ENCODE data around the gene GPR22. TPM values are rescaled to one million over a fixed set of nuclear protein-coding genes. Genes with fewer than 3 reads are reported as not detected.
A peak's percentile ranks its signal among the peaks of the same experiment; 100 is the strongest.

Gene GPR22
- polyA plus RNA-seq, 4 donors, result 0.07 to 0.27 (median 0.16) TPM; not detected in 1

GRCh38 chr7:107492875-107493274, 23.0 kb downstream of the GPR22 start:
- Histone ChIP-seq H3K4me3 (ENCODE audit: low read depth in 1 of 3, low read length in 3 of 3) (no peak overlapping the region), H3K27ac (ENCODE audit: low read depth in 1 of 3, low read length in 2 of 3) (no peak overlapping the region), H3K4me1 (ENCODE audit: control insufficient read depth in 3 of 3, insufficient read depth in 2 of 3, low read depth in 1 of 3, low read length in 2 of 3) (no peaks in the 10 kb centered on the region), H3K9me3 (ENCODE audit: control insufficient read depth in 2 of 2, insufficient read depth in 1 of 2, low read depth in 1 of 2, low read length in 1 of 2) (peaks cover 0 to 5% of the 10 kb centered on the region in 2 donors), H3K27me3 (ENCODE audit: control insufficient read depth in 3 of 3, insufficient read depth in 3 of 3, low read length in 3 of 3) (no peaks in the 10 kb centered on the region), H3K36me3 (ENCODE audit: control insufficient read depth in 3 of 3, insufficient read depth in 2 of 3, low read depth in 1 of 3, low read length in 3 of 3) (peaks cover 0 to 5% (median 0%) of the 10 kb centered on the region in 3 donors)
- FAIRE-seq (no peak), DNase-seq (no peak)
- 93 to 100% (median 96%) methylated on average over 2 of the region's 2 CpGs for WGBS, 3 donors

- H3K27ac ChIP-seq (ENCODE audit: low read depth in 1 of 3, low read length in 2 of 3), result no peak overlapping the region
- FAIRE-seq (no peak), DNase-seq (peak in 1 of 2 donors; percentile 4)
- H3K4me3 ChIP-seq (ENCODE audit: low read depth in 1 of 3, low read length in 3 of 3), result no peak overlapping the region
- H3K27me3 ChIP-seq (ENCODE audit: control insufficient read depth in 3 of 3, insufficient read depth in 3 of 3, low read length in 3 of 3), result no peaks in the 10 kb centered on the region
- peaks cover 0 to 2% (median 0%) of the 10 kb centered on the region in 3 donors for H3K36me3 ChIP-seq (ENCODE audit: control insufficient read depth in 3 of 3, insufficient read depth in 2 of 3, low read depth in 1 of 3, low read length in 3 of 3)
- no peaks in the 10 kb centered on the region for H3K4me1 ChIP-seq (ENCODE audit: control insufficient read depth in 3 of 3, insufficient read depth in 2 of 3, low read depth in 1 of 3, low read length in 2 of 3)
- 73 to 88% (median 85%) methylated on average over 3 of the region's 3 CpGs for WGBS, 3 donors
- peaks cover 0 to 5% of the 10 kb centered on the region in 2 donors for H3K9me3 ChIP-seq (ENCODE audit: control insufficient read depth in 2 of 2, insufficient read depth in 1 of 2, low read depth in 1 of 2, low read length in 1 of 2)
Measured at GRCh38 chr7:107494315-107494751, 24.5 kb downstream of the GPR22 start.

GRCh38 chr7:107494884-107495283, 25.0 kb downstream of the GPR22 start:
- H3K4me1 ChIP-seq (ENCODE audit: control insufficient read depth in 3 of 3, insufficient read depth in 2 of 3, low read depth in 1 of 3, low read length in 2 of 3), result no peaks in the 10 kb centered on the region
- no peak overlapping the region for H3K27ac ChIP-seq (ENCODE audit: low read depth in 1 of 3, low read length in 2 of 3)
- 85 to 94% (median 93%) methylated on average over 6 of the region's 6 CpGs for WGBS, 3 donors
- peaks cover 0 to 5% of the 10 kb centered on the region in 2 donors for H3K9me3 ChIP-seq (ENCODE audit: control insufficient read depth in 2 of 2, insufficient read depth in 1 of 2, low read depth in 1 of 2, low read length in 1 of 2)
- H3K4me3 ChIP-seq (ENCODE audit: low read depth in 1 of 3, low read length in 3 of 3), result no peak overlapping the region
- H3K36me3 ChIP-seq (ENCODE audit: control insufficient read depth in 3 of 3, insufficient read depth in 2 of 3, low read depth in 1 of 3, low read length in 3 of 3), result peaks cover 0 to 2% (median 0%) of the 10 kb centered on the region in 3 donors
- no peaks in the 10 kb centered on the region for H3K27me3 ChIP-seq (ENCODE audit: control insufficient read depth in 3 of 3, insufficient read depth in 3 of 3, low read length in 3 of 3)
- no peak for DNase-seq
- no peak for FAIRE-seq

- Histone ChIP-seq H3K4me1 (ENCODE audit: control insufficient read depth in 3 of 3, insufficient read depth in 2 of 3, low read depth in 1 of 3, low read length in 2 of 3) (no peaks in the 10 kb centered on the region), H3K36me3 (ENCODE audit: control insufficient read depth in 3 of 3, insufficient read depth in 2 of 3, low read depth in 1 of 3, low read length in 3 of 3) (peaks cover 0 to 2% (median 0%) of the 10 kb centered on the region in 3 donors), H3K27ac (ENCODE audit: low read depth in 1 of 3, low read length in 2 of 3) (no peak overlapping the region), H3K27me3 (ENCODE audit: control insufficient read depth in 3 of 3, insufficient read depth in 3 of 3, low read length in 3 of 3) (no peaks in the 10 kb centered on the region), H3K9me3 (ENCODE audit: control insufficient read depth in 2 of 2, insufficient read depth in 1 of 2, low read depth in 1 of 2, low read length in 1 of 2) (peaks cover 0 to 5% of the 10 kb centered on the region in 2 donors), H3K4me3 (ENCODE audit: low read depth in 1 of 3, low read length in 3 of 3) (no peak overlapping the region)
- FAIRE-seq, result no peak
- no peak for DNase-seq
Measured at GRCh38 chr7:107495516-107495915, 25.7 kb downstream of the GPR22 start.

GRCh38 chr7:107499731-107500130, 29.9 kb downstream of the GPR22 start:
- FAIRE-seq (no peak), DNase-seq (no peak)
- Histone ChIP-seq H3K4me3 (ENCODE audit: low read depth in 1 of 3, low read length in 3 of 3) (no peak overlapping the region), H3K27me3 (ENCODE audit: control insufficient read depth in 3 of 3, insufficient read depth in 3 of 3, low read length in 3 of 3) (no peaks in the 10 kb centered on the region), H3K36me3 (ENCODE audit: control insufficient read depth in 3 of 3, insufficient read depth in 2 of 3, low read depth in 1 of 3, low read length in 3 of 3) (peaks cover 0 to 2% (median 0%) of the 10 kb centered on the region in 3 donors), H3K9me3 (ENCODE audit: control insufficient read depth in 2 of 2, insufficient read depth in 1 of 2, low read depth in 1 of 2, low read length in 1 of 2) (peaks cover 0 to 5% of the 10 kb centered on the region in 2 donors), H3K27ac (ENCODE audit: low read depth in 1 of 3, low read length in 2 of 3) (no peak overlapping the region), H3K4me1 (ENCODE audit: control insufficient read depth in 3 of 3, insufficient read depth in 2 of 3, low read depth in 1 of 3, low read length in 2 of 3) (no peaks in the 10 kb centered on the region)
- 91 to 97% (median 92%) methylated on average over 4 of the region's 4 CpGs for WGBS, 3 donors

- H3K4me3 ChIP-seq (ENCODE audit: low read depth in 1 of 3, low read length in 3 of 3), result no peak overlapping the region
- peaks cover 0 to 8% (median 2%) of the 10 kb centered on the region in 3 donors for H3K4me1 ChIP-seq (ENCODE audit: control insufficient read depth in 3 of 3, insufficient read depth in 2 of 3, low read depth in 1 of 3, low read length in 2 of 3)
- H3K9me3 ChIP-seq (ENCODE audit: control insufficient read depth in 2 of 2, insufficient read depth in 1 of 2, low read depth in 1 of 2, low read length in 1 of 2), result peaks cover 0 to 4% of the 10 kb centered on the region in 2 donors
- FAIRE-seq (no peak), DNase-seq (peak; percentile 6 to 20)
- no peaks in the 10 kb centered on the region for H3K27me3 ChIP-seq (ENCODE audit: control insufficient read depth in 3 of 3, insufficient read depth in 3 of 3, low read length in 3 of 3)
- peaks cover 0 to 11% (median 2%) of the 10 kb centered on the region in 3 donors for H3K36me3 ChIP-seq (ENCODE audit: control insufficient read depth in 3 of 3, insufficient read depth in 2 of 3, low read depth in 1 of 3, low read length in 3 of 3)
- 83 to 97% (median 85%) methylated on average over 1 of the region's 1 CpG for WGBS, 3 donors
- H3K27ac ChIP-seq (ENCODE audit: low read depth in 1 of 3, low read length in 2 of 3), result no peak overlapping the region
Measured at GRCh38 chr7:107501593-107501992, 31.7 kb downstream of the GPR22 start.

- H3K9me3 ChIP-seq (ENCODE audit: control insufficient read depth in 2 of 2, insufficient read depth in 1 of 2, low read depth in 1 of 2, low read length in 1 of 2), result no peaks in the 10 kb centered on the region
- no peak overlapping the region for H3K27ac ChIP-seq (ENCODE audit: low read depth in 1 of 3, low read length in 2 of 3)
- 65 to 74% (median 73%) methylated on average over 3 of the region's 3 CpGs for WGBS, 3 donors
- FAIRE-seq (no peak), DNase-seq (no peak)
- peaks cover 0 to 9% (median 2%) of the 10 kb centered on the region in 3 donors for H3K36me3 ChIP-seq (ENCODE audit: control insufficient read depth in 3 of 3, insufficient read depth in 2 of 3, low read depth in 1 of 3, low read length in 3 of 3)
- peaks cover 0 to 11% (median 5%) of the 10 kb centered on the region in 3 donors for H3K4me1 ChIP-seq (ENCODE audit: control insufficient read depth in 3 of 3, insufficient read depth in 2 of 3, low read depth in 1 of 3, low read length in 2 of 3)
- H3K4me3 ChIP-seq (ENCODE audit: low read depth in 1 of 3, low read length in 3 of 3), result no peak overlapping the region
- no peaks in the 10 kb centered on the region for H3K27me3 ChIP-seq (ENCODE audit: control insufficient read depth in 3 of 3, insufficient read depth in 3 of 3, low read length in 3 of 3)
Measured at GRCh38 chr7:107502154-107502553, 32.3 kb downstream of the GPR22 start.

- Histone ChIP-seq H3K27me3 (ENCODE audit: control insufficient read depth in 3 of 3, insufficient read depth in 3 of 3, low read length in 3 of 3) (no peaks in the 10 kb centered on the region), H3K4me1 (ENCODE audit: control insufficient read depth in 3 of 3, insufficient read depth in 2 of 3, low read depth in 1 of 3, low read length in 2 of 3) (peaks cover 0 to 11% (median 5%) of the 10 kb centered on the region in 3 donors), H3K36me3 (ENCODE audit: control insufficient read depth in 3 of 3, insufficient read depth in 2 of 3, low read depth in 1 of 3, low read length in 3 of 3) (peaks cover 0 to 9% (median 2%) of the 10 kb centered on the region in 3 donors), H3K9me3 (ENCODE audit: control insufficient read depth in 2 of 2, insufficient read depth in 1 of 2, low read depth in 1 of 2, low read length in 1 of 2) (no peaks in the 10 kb centered on the region), H3K4me3 (ENCODE audit: low read depth in 1 of 3, low read length in 3 of 3) (no peak overlapping the region), H3K27ac (ENCODE audit: low read depth in 1 of 3, low read length in 2 of 3) (no peak overlapping the region)
- DNase-seq, result no peak
- no peak for FAIRE-seq
- 86 to 97% (median 92%) methylated on average over 2 of the region's 2 CpGs for WGBS, 3 donors
Measured at GRCh38 chr7:107502797-107503196, 32.9 kb downstream of the GPR22 start.

- H3K27ac ChIP-seq (ENCODE audit: low read depth in 1 of 3, low read length in 2 of 3), result no peak overlapping the region
- H3K27me3 ChIP-seq (ENCODE audit: control insufficient read depth in 3 of 3, insufficient read depth in 3 of 3, low read length in 3 of 3), result no peaks in the 10 kb centered on the region
- no peak for FAIRE-seq
- no peak for DNase-seq
- H3K4me3 ChIP-seq (ENCODE audit: low read depth in 1 of 3, low read length in 3 of 3), result no peak overlapping the region
- H3K4me1 ChIP-seq (ENCODE audit: control insufficient read depth in 3 of 3, insufficient read depth in 2 of 3, low read depth in 1 of 3, low read length in 2 of 3), result peaks cover 0 to 11% (median 5%) of the 10 kb centered on the region in 3 donors
- H3K9me3 ChIP-seq (ENCODE audit: control insufficient read depth in 2 of 2, insufficient read depth in 1 of 2, low read depth in 1 of 2, low read length in 1 of 2), result no peaks in the 10 kb centered on the region
- H3K36me3 ChIP-seq (ENCODE audit: control insufficient read depth in 3 of 3, insufficient read depth in 2 of 3, low read depth in 1 of 3, low read length in 3 of 3), result peaks cover 0 to 9% (median 2%) of the 10 kb centered on the region in 3 donors
Measured at GRCh38 chr7:107503687-107504086, 33.8 kb downstream of the GPR22 start.

Measured in small intestine (tissue), 7 donors.